K562 (cell line): ENCODE data around the gene SLC22A23. TPM values are rescaled to one million over a fixed set of nuclear protein-coding genes. Genes with fewer than 3 reads are reported as not detected.

ENCODE experiments used
- CBX3 ChIP-seq, 2 experiments: IDR thresholded peaks; 1 replicate in 1 of 2; 2 replicates in 1 of 2; pipeline ENCODE4 v1.6.1; 2012; ENCODE audit warnings: inconsistent platforms in 2 of 2, low read length in 2 of 2, borderline replicate concordance in 1 of 2, control low read depth in 1 of 2
- CC2D1A ChIP-seq: fragments of 450-650 bp; IDR thresholded peaks from 2 replicates; pipeline ENCODE4 v1.6.1; 2017; ENCODE audit warnings: mild to moderate bottlenecking
- ESRRA ChIP-seq: fragments of 450-650 bp; IDR thresholded peaks from 2 replicates; pipeline ENCODE4 v1.6.1; 2014; ENCODE audit warnings: low read depth, mild to moderate bottlenecking, moderate library complexity, borderline replicate concordance
- ETV6 ChIP-seq, 3 experiments: fragments of 150-350 bp in 1 of 3; sonication (generic) in 1 of 3; formaldehyde crosslinking in 1 of 3; IDR thresholded peaks; 2 replicates each; pipeline versions ENCODE4 v1.6.1 to v1.8.0; 2014 to 2022; ENCODE audit warnings: borderline replicate concordance in 2 of 3, low read depth in 2 of 3, antibody characterized with exemption in 1 of 3, low read length in 1 of 3, mild to moderate bottlenecking in 1 of 3, missing genetic modification reagents in 1 of 3
- KDM1A ChIP-seq, 2 experiments: fragments of 450-650 bp; IDR thresholded peaks; 2 replicates each; pipeline ENCODE4 v1.6.1; 2016; ENCODE audit warnings: mild to moderate bottlenecking in 2 of 2
- KDM5B ChIP-seq: fragments of 200-600 bp; sonication (generic); IDR thresholded peaks from 2 replicates; pipeline ENCODE4 v1.6.1; 2012; ENCODE audit warnings: low read depth, mild to moderate bottlenecking, moderate library complexity, low read length, control low read depth, inconsistent platforms; ENCODE audit not compliant: insufficient replicate concordance
- KLF16 ChIP-seq: IDR thresholded peaks from 2 replicates; pipeline ENCODE4 v1.6.1; 2016; ENCODE audit warnings: antibody characterized with exemption
- MGA ChIP-seq: fragments of 450-650 bp; IDR thresholded peaks from 2 replicates; pipeline ENCODE4 v1.6.1; 2016; ENCODE audit warnings: mild to moderate bottlenecking, moderate library complexity
- NCOA6 ChIP-seq: fragments of 450-650 bp; IDR thresholded peaks from 2 replicates; pipeline ENCODE4 v1.6.1; 2017; ENCODE audit warnings: mild to moderate bottlenecking
- OTX1 ChIP-seq: fragments of 450-650 bp; formaldehyde crosslinking; IDR thresholded peaks from 2 replicates; pipeline ENCODE4 v1.4.0; 2022; ENCODE audit warnings: mild to moderate bottlenecking
- PRDM10 ChIP-seq: fragments of 450-650 bp; IDR thresholded peaks from 2 replicates; pipeline ENCODE4 v1.6.1; 2018; ENCODE audit not compliant: partially characterized antibody
- SNRNP70 ChIP-seq: fragments of 200-400 bp; formaldehyde crosslinking; optimal IDR thresholded peaks from 2 replicates; pipeline ENCODE3; 2017; ENCODE audit warnings: low read depth, low read length
- STAT5A ChIP-seq: IDR thresholded peaks from 2 replicates; pipeline ENCODE4 v1.6.1; 2012; ENCODE audit warnings: low read length, inconsistent platforms, borderline replicate concordance
- polyA plus RNA-seq, 8 experiments: library from polyadenylated mRNA; depleted of rRNA in 4 of 8; stranded (reverse) in 5 of 8; unstranded in 3 of 8; fragments of >200 nt; fragmentation: Nextera tagmentation in 2 of 8; fragmentation: Illumina TruSeq in 1 of 8; extraction: Ambion mirVana in 2 of 8; extraction: Trizol in 1 of 8; gene quantifications; 2 replicates each; pipeline versions ENCODE4 v1.2.1 to v1.2.3, GENCODE V29; 2011 to 2014; ENCODE audit warnings: inconsistent platforms in 1 of 8, missing spikeins in 1 of 8
- total RNA-seq, 7 experiments: library from RNA; depleted of rRNA in 6 of 7; stranded (reverse); fragments of >200 nt in 6 of 7; fragmentation: Illumina TruSeq in 2 of 7; extraction: Trizol in 2 of 7; gene quantifications; 2 replicates each; pipeline versions ENCODE4 v1.2.1 to v1.2.3, GENCODE V29; 2011 to 2021; ENCODE audit warnings: low replicate concordance in 1 of 7

SLC22A23 gene
- total and polyA plus RNA-seq, 9 of the 15 experiments (the other 6 are each of a cell fraction or from before 2014, with no cell fraction given) = 0.30 to 8.7 (median 2.5) TPM

- peak; percentile 74 for TF ChIP-seq MGA
- TF ChIP-seq PRDM10 = no peak
- TF ChIP-seq NCOA6 = no peak
- TF ChIP-seq STAT5A = no peak
- TF ChIP-seq OTX1 (CRISPR knock-in tag) = no peak
- TF ChIP-seq ESRRA = no peak
- no peak for TF ChIP-seq KDM1A (IDR thresholded peaks at IDR 0.05)
- 0 out of 3 replicates have a peak, but pooled peaks of 1 of the 2 experiments have one; percentile 21 for TF ChIP-seq CBX3 (IDR thresholded peaks at IDR 0.05; ENCODE audit: borderline replicate concordance in 1 of 2, low read length in 2 of 2)
- TF ChIP-seq KDM5B = no peak
- no peak for TF ChIP-seq SNRNP70
- no peak for TF ChIP-seq KLF16
- TF ChIP-seq ETV6 (IDR thresholded peaks at IDR 0.05; ENCODE audit: borderline replicate concordance in 1 of 2, low read depth in 2 of 2, low read length in 1 of 2) = no peak
- TF ChIP-seq ETV6 (CRISPR knock-in tag; IDR thresholded peaks at IDR 0.05; ENCODE audit: borderline replicate concordance) = no peak
- TF ChIP-seq CC2D1A = 0 out of 2 replicates have a peak, but pooled peaks have one; percentile 20
These were observed 197.3 kb downstream of the SLC22A23 start (continued) for GRCh38 chr6:3259491-3259958.
